Ovary (tissue), 3 donors: ENCODE data around the gene PARM1.

ENCODE experiments used
- CTCF ChIP-seq, 3 donors: fragments of 450-650 bp in 2 of 3; fragments of 200-600 bp in 1 of 3; IDR thresholded peaks; one replicate each; pipeline versions ENCODE4 v1.5.1 to v1.8.0; 2016 to 2022; ENCODE audit warnings: antibody characterized with exemption in 3 of 3, mild to moderate bottlenecking in 1 of 3
- POLR2A ChIP-seq: fragments of 450-650 bp; IDR thresholded peaks from one replicate; pipeline ENCODE4 v1.6.1; 2017; ENCODE audit warnings: antibody characterized with exemption, mild to moderate bottlenecking, moderate library complexity
- donor health status: DM: no; HTN: no; CAD: no.

GRCh38 chr4:75051431-75051830, 118.5 kb downstream of the PARM1 start:
- no peak for TF ChIP-seq CTCF (IDR thresholded peaks at IDR 0.05)
- TF ChIP-seq POLR2A, result no peak
